HCT116 (cell line): ENCODE measurements around the gene AVPI1. TPM values are rescaled to one million over a fixed set of nuclear protein-coding genes. Genes with fewer than 3 reads are reported as not detected.

Experiments
- ATAC-seq: fragments of 200-7000 bp; cut with Tn5 transposase; 2 replicates; pipeline ENCODE4 v1.9.1; 2020; ENCODE audit warnings: mild to moderate bottlenecking, moderate library complexity
- BruUV-seq: library from RNA; stranded (reverse); fragments of 400-500 nt; replicated peaks from 2 replicates; lab custom pipeline; 2021; lab: Mats Ljungman, UMichigan
- CTCF ChIA-PET: fragments of 300-600 bp; sonication (Branson Sonifier 250); formaldehyde crosslinking; loops from one replicate; lab custom pipeline; 2021; ENCODE audit warnings: antibody characterized with exemption; lab: Charles Lee
- POLR2A ChIA-PET: fragments of 300-600, 350-600 bp; sonication (Branson Sonifier 250); formaldehyde crosslinking; loops from one replicate; lab custom pipeline; 2021; ENCODE audit warnings: antibody characterized with exemption; lab: Charles Lee
- RAD21 ChIA-PET, 2 experiments: fragments of 300-600 bp; sonication (Branson Sonifier 250); formaldehyde crosslinking; loops; one replicate each; lab custom pipeline; 2023; ENCODE audit warnings: low total read pairs in 2 of 2; ENCODE audit not compliant: uncharacterized antibody in 2 of 2, unreplicated experiment in 2 of 2, low non-redundant PET in 1 of 2; lab: Charles Lee
- DNase-seq: peaks from one replicate; pipeline ENCODE4 v3.0.0-alpha.2; 2010; ENCODE audit warnings: low read depth, low spot score
- H2AFZ ChIP-seq: fragments of 200-600 bp; shearing (Covaris generic), sonication (generic); 2 replicates; pipeline ENCODE4 v1.6.1; 2017; ENCODE audit warnings: low read depth, mixed run types, mixed read lengths, antibody characterized with exemption, low read length; ENCODE audit not compliant: poor library complexity, severe bottlenecking
- H3K27ac ChIP-seq: 2 replicates; pipeline ENCODE4 v1.5.1; 2012; ENCODE audit warnings: low read depth, low read length
- H3K27me3 ChIP-seq: fragments of 200-600 bp; sonication (generic); 2 replicates; pipeline ENCODE4 v1.6.1; 2016; ENCODE audit warnings: mixed run types, low read length, mixed read lengths; ENCODE audit not compliant: insufficient read depth
- H3K36me3 ChIP-seq, 2 experiments: fragments of 200-500 bp in 1 of 2; fragments of 200-600 bp in 1 of 2; sonication (Bioruptor generic) in 1 of 2; sonication (generic) in 1 of 2; 2 replicates each; pipeline versions ENCODE4 v1.5.1 to v1.6.1; 2014 to 2016; ENCODE audit warnings: low read length in 2 of 2, inconsistent platforms in 1 of 2, mixed read lengths in 1 of 2, mixed run types in 1 of 2; ENCODE audit not compliant: insufficient read depth in 2 of 2, control insufficient read depth in 1 of 2
- H3K4me1 ChIP-seq, 2 experiments: fragments of 200-600 bp in 1 of 2; sonication (generic) in 1 of 2; 2 replicates each; pipeline versions ENCODE4 v1.5.1 to v1.6.1; 2012 to 2017; ENCODE audit warnings: low read length in 2 of 2, inconsistent platforms in 1 of 2, mild to moderate bottlenecking in 1 of 2, mixed read lengths in 1 of 2, mixed run types in 1 of 2, moderate library complexity in 1 of 2; ENCODE audit not compliant: insufficient read depth in 2 of 2, control insufficient read depth in 1 of 2
- H3K4me2 ChIP-seq: fragments of 200-600 bp; sonication (generic); 2 replicates; pipeline ENCODE4 v1.6.1; 2017; ENCODE audit warnings: mixed run types, low read length, mixed read lengths
- H3K4me3 ChIP-seq, 2 experiments: fragments of 200-600 bp in 1 of 2; sonication (generic) in 1 of 2; replicated peaks in 1 of 2; 2 replicates each; pipeline ENCODE4 v1.5.1; 2011 to 2016; ENCODE audit warnings: low read length in 2 of 2, control low read depth in 1 of 2, low read depth in 1 of 2, mild to moderate bottlenecking in 1 of 2, mixed read lengths in 1 of 2, mixed run types in 1 of 2
- H3K79me2 ChIP-seq: fragments of 200-600 bp; sonication (generic); 2 replicates; pipeline ENCODE4 v1.6.1; 2017; ENCODE audit warnings: mild to moderate bottlenecking, mixed run types, low read length, moderate library complexity, mixed read lengths; ENCODE audit not compliant: insufficient read depth
- H3K9ac ChIP-seq: fragments of 200-600 bp; sonication (generic); 2 replicates; pipeline ENCODE4 v1.6.1; 2016; ENCODE audit warnings: low read length, mixed read lengths
- H3K9me2 ChIP-seq: fragments of 200-600 bp; sonication (generic), shearing (Covaris generic); 2 replicates; pipeline ENCODE4 v1.6.1; 2017; ENCODE audit warnings: mixed run types, mild to moderate bottlenecking, moderate library complexity; ENCODE audit not compliant: insufficient read depth
- H3K9me3 ChIP-seq, 2 experiments: fragments of 200-500 bp in 1 of 2; fragments of 200-600 bp in 1 of 2; sonication (Bioruptor generic) in 1 of 2; sonication (generic) in 1 of 2; 2 replicates each; pipeline ENCODE4 v1.6.1; 2014 to 2017; ENCODE audit warnings: low read length in 2 of 2, mixed read lengths in 2 of 2, inconsistent platforms in 1 of 2, low read depth in 1 of 2, mild to moderate bottlenecking in 1 of 2, mixed run types in 1 of 2, moderate library complexity in 1 of 2; ENCODE audit not compliant: control insufficient read depth in 1 of 2, insufficient read depth in 1 of 2
- H4K20me1 ChIP-seq: fragments of 200-600 bp; sonication (generic), shearing (Covaris generic); 2 replicates; pipeline ENCODE4 v1.6.1; 2017; ENCODE audit warnings: mixed run types, mild to moderate bottlenecking, moderate library complexity; ENCODE audit not compliant: insufficient read depth
- ATF3 ChIP-seq: IDR thresholded peaks from 2 replicates; pipeline ENCODE4 v1.6.1; 2012
- CBX3 ChIP-seq: IDR thresholded peaks from 2 replicates; pipeline ENCODE4 v1.6.1; 2012; ENCODE audit warnings: low read depth
- CEBPB ChIP-seq: IDR thresholded peaks from 2 replicates; pipeline ENCODE4 v1.6.1; 2012; ENCODE audit warnings: low read depth
- CTCF ChIP-seq, 3 experiments: fragments of 200-600 bp in 1 of 3; sonication (generic) in 1 of 3; IDR thresholded peaks in 2 of 3; conservative IDR thresholded peaks in 1 of 3; 2 replicates each; pipeline ENCODE4 v1.5.1; 2012 to 2017; ENCODE audit warnings: low read depth in 2 of 3, low read length in 2 of 3, antibody characterized with exemption in 1 of 3, borderline replicate concordance in 1 of 3, control low read depth in 1 of 3, mild to moderate bottlenecking in 1 of 3, mixed read lengths in 1 of 3, mixed run types in 1 of 3, moderate library complexity in 1 of 3; ENCODE audit not compliant: insufficient read depth in 1 of 3
- EGR1 ChIP-seq: IDR thresholded peaks from 2 replicates; pipeline ENCODE4 v1.6.1; 2012; ENCODE audit warnings: low read depth
- ELF1 ChIP-seq: IDR thresholded peaks from 2 replicates; pipeline ENCODE4 v1.6.1; 2012; ENCODE audit warnings: low read depth, borderline replicate concordance
- EZH2 ChIP-seq: fragments of 200-600 bp; sonication (generic); IDR thresholded peaks from 2 replicates; pipeline ENCODE4 v1.6.1; 2017; ENCODE audit warnings: antibody characterized with exemption, mixed run types
- FOSL1 ChIP-seq: IDR thresholded peaks from 2 replicates; pipeline ENCODE4 v1.6.1; 2012; ENCODE audit warnings: low read depth
- JUND ChIP-seq: IDR thresholded peaks from 2 replicates; pipeline ENCODE4 v1.6.1; 2012
- POLR2A ChIP-seq: IDR thresholded peaks from 2 replicates; pipeline ENCODE4 v1.7.0; 2011; ENCODE audit warnings: borderline replicate concordance; ENCODE audit not compliant: insufficient read depth, insufficient read length; ENCODE audit errors: extremely low read depth
- POLR2AphosphoS5 ChIP-seq: IDR thresholded peaks from 2 replicates; pipeline ENCODE4 v1.6.1; 2011; ENCODE audit warnings: mild to moderate bottlenecking, low read depth, low read length, moderate library complexity
- RAD21 ChIP-seq: IDR thresholded peaks from 2 replicates; pipeline ENCODE4 v1.6.1; 2012; ENCODE audit warnings: low read depth, mild to moderate bottlenecking
- SP1 ChIP-seq: IDR thresholded peaks from 2 replicates; pipeline ENCODE4 v1.6.1; 2012; ENCODE audit warnings: low read depth
- TCF7L2 ChIP-seq: IDR thresholded peaks from 2 replicates; pipeline ENCODE4 v1.7.0; 2011; ENCODE audit warnings: borderline replicate concordance, inconsistent platforms; ENCODE audit not compliant: insufficient read depth, insufficient read length; ENCODE audit errors: extremely low read depth
- YY1 ChIP-seq: IDR thresholded peaks from 2 replicates; pipeline ENCODE4 v1.6.1; 2011; ENCODE audit warnings: low read length, low read depth, moderate library complexity, mild to moderate bottlenecking; ENCODE audit not compliant: insufficient replicate concordance; ENCODE audit errors: extremely low read depth
- ZBTB33 ChIP-seq: IDR thresholded peaks from 2 replicates; pipeline ENCODE4 v1.6.1; 2011; ENCODE audit warnings: mild to moderate bottlenecking, low read length, moderate library complexity; ENCODE audit not compliant: insufficient replicate concordance; ENCODE audit errors: extremely low read depth
- ZFX ChIP-seq: fragments of 450-650 bp; IDR thresholded peaks from 2 replicates; pipeline ENCODE4 v1.6.1; 2017
- ZNF274 ChIP-seq: fragments of 200-500 bp; sonication (Bioruptor generic); IDR thresholded peaks from 2 replicates; pipeline ENCODE4 v1.6.1; 2014; ENCODE audit warnings: mild to moderate bottlenecking, low read depth, low read length, inconsistent platforms
- intact Hi-C: fragments of 100-400 bp; cut with micrococcal nuclease; formaldehyde crosslinking; loops from 2 replicates; pipeline ENCODE4 v1.10.0; 2022
- total RNA-seq: library from RNA; stranded (reverse); gene quantifications from one replicate; pipeline ENCODE4 v1.2.1, GENCODE V29; 2021; ENCODE audit not compliant: unreplicated experiment
- TF ChIP-seq, protein P1 (sequence below): IDR thresholded peaks from 2 replicates; pipeline ENCODE4 v1.6.1; 2012

The AVPI1 gene
- total RNA-seq, 1 experiment from 2014 or later, result 26.7 TPM

DNA sequence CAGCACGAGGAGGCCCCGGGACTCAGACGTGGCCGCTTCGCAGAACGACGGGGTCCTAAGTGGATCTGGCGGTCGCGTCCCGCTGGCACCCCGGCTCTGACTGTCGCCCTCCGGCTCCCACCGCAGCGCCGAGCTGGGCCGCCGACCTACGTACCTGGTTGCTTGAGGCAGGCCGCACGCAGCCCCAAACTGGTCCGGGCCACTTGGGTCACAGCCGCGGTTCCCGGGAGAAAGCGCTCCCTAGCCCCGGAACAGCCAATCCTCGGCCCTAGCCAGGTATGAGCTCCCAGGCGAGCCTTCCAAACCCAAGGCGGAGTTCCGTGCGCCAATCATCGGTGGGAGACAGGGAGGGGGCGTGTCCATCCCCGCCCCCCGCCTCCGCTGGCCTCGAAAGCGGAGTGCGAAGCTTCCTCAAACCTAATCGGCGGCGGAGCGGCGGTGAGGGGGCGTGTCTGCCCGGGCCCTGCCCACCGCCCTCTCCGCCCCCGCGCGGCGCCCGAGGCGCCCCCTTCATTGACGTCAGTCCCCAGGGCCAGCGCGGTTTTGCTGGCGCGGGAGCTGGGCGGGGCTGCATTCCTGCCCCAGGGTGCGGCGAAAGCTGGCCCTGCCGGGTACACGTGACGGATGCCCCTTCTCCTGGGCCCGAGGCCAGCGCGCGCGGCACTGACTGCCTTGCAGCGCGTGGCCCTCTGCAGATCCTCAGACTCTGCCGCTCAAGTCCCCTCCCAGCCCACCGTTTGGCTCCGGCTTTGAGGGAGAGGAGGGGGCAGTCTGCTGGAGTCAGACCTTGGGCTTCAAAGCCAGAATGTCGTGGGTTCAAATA, at the start of gene AVPI1 (continued):
- TF ChIP-seq TCF7L2, result peak; percentile 59
- TF ChIP-seq, protein P1, sequence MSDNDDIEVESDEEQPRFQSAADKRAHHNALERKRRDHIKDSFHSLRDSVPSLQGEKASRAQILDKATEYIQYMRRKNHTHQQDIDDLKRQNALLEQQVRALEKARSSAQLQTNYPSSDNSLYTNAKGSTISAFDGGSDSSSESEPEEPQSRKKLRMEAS, result peak; percentile 99
- TF ChIP-seq RAD21, result no peak
- peak; percentile 56 for TF ChIP-seq POLR2A
- peak; percentile 33; the same call in 1 of the 2 replicates for TF ChIP-seq ZFX
- TF ChIP-seq POLR2AphosphoS5, result peak; percentile 94
- TF ChIP-seq EGR1, result peak; percentile 100
- no peak for TF ChIP-seq ELF1
- TF ChIP-seq, all 23 proteins: peak for 13

DNA sequence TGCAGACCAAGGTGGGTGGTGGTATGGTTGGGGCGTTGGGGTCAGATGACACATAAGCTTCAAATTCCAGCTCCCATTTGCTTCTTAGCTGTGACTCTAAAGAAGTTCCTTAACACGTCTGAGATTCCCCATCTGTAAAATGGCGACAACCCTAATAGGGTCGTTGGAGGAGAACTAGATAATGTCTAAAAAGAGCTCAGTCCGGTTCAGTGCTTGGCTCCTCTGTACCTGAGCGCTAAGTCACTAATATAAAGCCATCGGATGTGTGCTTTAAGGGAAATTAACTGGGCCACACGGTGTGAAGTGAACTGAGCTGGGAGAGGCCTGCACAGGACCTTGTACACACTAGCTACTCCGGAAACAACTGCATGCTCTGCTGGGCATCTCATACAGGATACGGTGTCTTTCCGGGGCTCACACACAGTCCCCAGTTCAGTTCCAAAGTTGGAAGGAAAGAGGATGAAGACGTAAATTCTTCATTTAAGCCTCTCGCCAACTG, 49.4 kb upstream of the AVPI1 start:
- intact Hi-C loops, result no loop called here
- H3K27me3 ChIP-seq, result no peaks in the 10 kb centered on the region
- H3K9me3 ChIP-seq, result no peaks in the 10 kb centered on the region
- ChIA-PET RAD21 (no interaction called here), CTCF (interaction anchor here (1.0 to 3.1 kb wide), 6 partner anchors 27 to 305 kb away, joined by 3 to 7 read pairs (median 6); partner anchors contain the start of gene AVPI1), POLR2A (interaction anchor here (1.0 to 1.9 kb wide), 6 partner anchors 11 to 133 kb away, joined by 3 to 9 read pairs (median 6); partner anchors contain the start of genes AVPI1 and MARVELD1)
- no peaks in the 10 kb centered on the region for H3K9me2 ChIP-seq
- DNase-seq (no peak), ATAC-seq (peak; percentile 39)
- H3K36me3 ChIP-seq, result peaks cover 11 to 18% of the 10 kb centered on the region in 2 experiments; a peak in 3 of 4 replicates
- TSS peak; percentile 93 for BruUV-seq
- peak overlapping the region; percentile 10 for H2AFZ ChIP-seq
- H3K4me1 ChIP-seq, result peaks cover 9 to 19% of the 10 kb centered on the region in 2 experiments
- H3K4me3 ChIP-seq, result peak overlapping the region in 1 of 2 experiments; percentile 83; a peak in 1 of 4 replicates
- H3K79me2 ChIP-seq, result peaks cover 42% of the 10 kb centered on the region
- H3K9ac ChIP-seq, result no peak overlapping the region
- TF ChIP-seq CEBPB, result no peak
- no peak for TF ChIP-seq ZNF274
- TF ChIP-seq SP1, result no peak
- no peak for TF ChIP-seq YY1
- TF ChIP-seq FOSL1, result no peak
- TF ChIP-seq ELF1, result no peak
- no peak for TF ChIP-seq ZBTB33
- no peak for TF ChIP-seq EZH2
- TF ChIP-seq CTCF (IDR thresholded peaks at IDR 0.05 in 2 of 3, conservative IDR thresholded peaks at IDR 0.05 in 1 of 3; ENCODE audit: borderline replicate concordance in 1 of 3, insufficient read depth in 1 of 3, low read depth in 2 of 3, low read length in 2 of 3), result no peak
- TF ChIP-seq ATF3, result no peak
- TF ChIP-seq TCF7L2, result no peak
- TF ChIP-seq JUND, result no peak
- no peak for TF ChIP-seq CBX3
- no peak overlapping the region for H3K27ac ChIP-seq
- no peaks in the 10 kb centered on the region for H4K20me1 ChIP-seq
- peak overlapping the region; percentile 85 for H3K4me2 ChIP-seq
